Immature natural killer cell (primary cell): ENCODE measurements around the gene KLHDC9. TPM values are rescaled to one million over a fixed set of nuclear protein-coding genes. Genes with fewer than 3 reads are reported as not detected.

Experiments
- DNase-seq, 3 donors: peaks; one replicate each; pipeline ENCODE4 v3.0.0; 2022; ENCODE audit warnings: mixed read lengths in 1 of 3
- H3K27ac Mint-ChIP-seq, 6 donors: one replicate each; pipeline ENCODE4 v1.8.0; 2020; ENCODE audit warnings: mixed read lengths in 6 of 6, mild to moderate bottlenecking in 5 of 6, inconsistent platforms in 4 of 6, moderate library complexity in 3 of 6
- H3K27me3 Mint-ChIP-seq, 3 donors: one replicate each; pipeline ENCODE4 v1.8.0; 2020 to 2021; ENCODE audit warnings: low read depth in 3 of 3, mild to moderate bottlenecking in 3 of 3, mixed read lengths in 3 of 3, moderate library complexity in 3 of 3, inconsistent platforms in 1 of 3
- H3K36me3 Mint-ChIP-seq, 3 donors: one replicate each; pipeline ENCODE4 v1.8.0; 2020; ENCODE audit warnings: mixed read lengths in 3 of 3, inconsistent platforms in 2 of 3, mild to moderate bottlenecking in 2 of 3
- H3K4me1 Mint-ChIP-seq, 2 donors: one replicate each; pipeline ENCODE4 v1.8.0; 2020; ENCODE audit warnings: inconsistent platforms in 2 of 2, mild to moderate bottlenecking in 2 of 2, mixed read lengths in 2 of 2, moderate library complexity in 1 of 2
- H3K4me3 Mint-ChIP-seq, 5 donors: one replicate each; pipeline ENCODE4 v1.8.0; 2020; ENCODE audit warnings: mild to moderate bottlenecking in 5 of 5, mixed read lengths in 5 of 5, inconsistent platforms in 3 of 5, moderate library complexity in 3 of 5
- H3K9me3 Mint-ChIP-seq, 6 donors: one replicate each; pipeline ENCODE4 v1.8.0; 2020; ENCODE audit warnings: mild to moderate bottlenecking in 6 of 6, mixed read lengths in 6 of 6, inconsistent platforms in 4 of 6, moderate library complexity in 3 of 6
- polyA plus RNA-seq, 3 donors: library from polyadenylated mRNA; unstranded; fragments of 300-500 nt; fragmentation: Illumina TruSeq; gene quantifications; one replicate each; pipeline ENCODE4 v1.2.3, GENCODE V29; 2021

Gene KLHDC9
- polyA plus RNA-seq, 3 donors from 2014 or later: 0.59 TPM; not detected in 2

GRCh38 chr1:161080441-161081405 lies 17.4 kb upstream of the KLHDC9 start:
- H3K27me3 Mint-ChIP-seq: peaks cover 0 to 3% (median 0%) of the 10 kb centered on the region in 3 donors
- no peak overlapping the region for H3K4me3 Mint-ChIP-seq
- H3K4me1 Mint-ChIP-seq: no peaks in the 10 kb centered on the region
- no peak for DNase-seq
- H3K9me3 Mint-ChIP-seq: no peaks in the 10 kb centered on the region
- H3K36me3 Mint-ChIP-seq: no peaks in the 10 kb centered on the region
- H3K27ac Mint-ChIP-seq: no peak overlapping the region

- Mint-ChIP-seq H3K27ac (no peak overlapping the region), H3K4me1 (no peaks in the 10 kb centered on the region), H3K4me3 (no peak overlapping the region), H3K27me3 (peaks cover 0 to 6% (median 0%) of the 10 kb centered on the region in 3 donors), H3K9me3 (no peaks in the 10 kb centered on the region), H3K36me3 (no peaks in the 10 kb centered on the region)
- no peak for DNase-seq
Observed at GRCh38 chr1:161081519-161081918, 16.6 kb upstream of the KLHDC9 start.

- Mint-ChIP-seq H3K36me3 (no peaks in the 10 kb centered on the region), H3K27ac (no peak overlapping the region), H3K27me3 (peaks cover 0 to 6% (median 0%) of the 10 kb centered on the region in 3 donors), H3K4me3 (no peak overlapping the region), H3K9me3 (no peaks in the 10 kb centered on the region), H3K4me1 (no peaks in the 10 kb centered on the region)
- DNase-seq: no peak
Observed at GRCh38 chr1:161082483-161082882, 15.7 kb upstream of the KLHDC9 start.

- Mint-ChIP-seq H3K27me3 (peaks cover 0 to 6% (median 0%) of the 10 kb centered on the region in 3 donors), H3K4me1 (no peaks in the 10 kb centered on the region), H3K36me3 (no peaks in the 10 kb centered on the region), H3K27ac (no peak overlapping the region), H3K4me3 (no peak overlapping the region), H3K9me3 (no peaks in the 10 kb centered on the region)
- no peak for DNase-seq
Observed at GRCh38 chr1:161082996-161083747, 15.0 kb upstream of the KLHDC9 start.

GRCh38 chr1:161083748-161084596 lies 14.2 kb upstream of the KLHDC9 start:
- peaks cover 0 to 2% (median 1%) of the 10 kb centered on the region in 3 donors for H3K27me3 Mint-ChIP-seq

GRCh38 chr1:161084597-161084988 lies 13.6 kb upstream of the KLHDC9 start:
- Mint-ChIP-seq H3K27ac (no peak overlapping the region), H3K9me3 (no peaks in the 10 kb centered on the region), H3K36me3 (no peaks in the 10 kb centered on the region), H3K27me3 (peaks cover 0 to 2% (median 1%) of the 10 kb centered on the region in 3 donors), H3K4me3 (no peak overlapping the region), H3K4me1 (no peaks in the 10 kb centered on the region)
- DNase-seq: no peak

More at GRCh38 chr1:161083748-161084596, 14.2 kb upstream of the KLHDC9 start:
- DNase-seq: no peak
- Mint-ChIP-seq H3K4me1 (no peaks in the 10 kb centered on the region), H3K27ac (no peak overlapping the region), H3K4me3 (no peak overlapping the region), H3K36me3 (no peaks in the 10 kb centered on the region), H3K9me3 (no peaks in the 10 kb centered on the region)

GRCh38 chr1:161085165-161085564 lies 13.0 kb upstream of the KLHDC9 start:
- Mint-ChIP-seq H3K4me3 (no peak overlapping the region), H3K9me3 (no peaks in the 10 kb centered on the region), H3K4me1 (no peaks in the 10 kb centered on the region), H3K36me3 (no peaks in the 10 kb centered on the region), H3K27ac (no peak overlapping the region), H3K27me3 (peaks cover 0 to 2% (median 1%) of the 10 kb centered on the region in 3 donors)
- DNase-seq: no peak

- Mint-ChIP-seq H3K27ac (no peak overlapping the region), H3K36me3 (no peaks in the 10 kb centered on the region), H3K4me1 (no peaks in the 10 kb centered on the region), H3K27me3 (peaks cover 0 to 2% (median 1%) of the 10 kb centered on the region in 3 donors), H3K4me3 (no peak overlapping the region), H3K9me3 (no peaks in the 10 kb centered on the region)
- no peak for DNase-seq
Observed at GRCh38 chr1:161086457-161086856, 11.7 kb upstream of the KLHDC9 start.

- Mint-ChIP-seq H3K4me1 (no peaks in the 10 kb centered on the region), H3K27ac (no peak overlapping the region), H3K36me3 (no peaks in the 10 kb centered on the region), H3K27me3 (peaks cover under 1 to 4% (median 1%) of the 10 kb centered on the region in 3 donors), H3K9me3 (no peaks in the 10 kb centered on the region), H3K4me3 (no peak overlapping the region)
- no peak for DNase-seq
Observed at GRCh38 chr1:161088587-161089110, 9.5 kb upstream of the KLHDC9 start.

GRCh38 chr1:161089251-161089924 lies 8.8 kb upstream of the KLHDC9 start, which contains the start of gene NECTIN4:
Gene NECTIN4 (minus strand): TSS chr1:161089558. CDS start chr1:161089296, 262 bp downstream.
- Mint-ChIP-seq H3K4me3 (no peak within 1 kb of the TSS), H3K9me3 (no peaks in the 10 kb centered on the region), H3K27me3 (peaks cover 1 to 4% (median 3%) of the 10 kb centered on the region in 3 donors), H3K4me1 (no peaks in the 10 kb centered on the region), H3K36me3 (no peaks in the 10 kb centered on the region), H3K27ac (no peak within 1 kb of the TSS)
- DNase-seq: no peak

GRCh38 chr1:161089938-161090337 lies 8.2 kb upstream of the KLHDC9 start:
- Mint-ChIP-seq H3K27me3 (peaks cover 1 to 4% (median 3%) of the 10 kb centered on the region in 3 donors), H3K4me3 (no peak overlapping the region), H3K4me1 (no peaks in the 10 kb centered on the region), H3K27ac (no peak overlapping the region), H3K9me3 (no peaks in the 10 kb centered on the region), H3K36me3 (no peaks in the 10 kb centered on the region)
- no peak for DNase-seq

- no peak overlapping the region for H3K4me3 Mint-ChIP-seq
- DNase-seq: no peak
Observed at GRCh38 chr1:161090617-161091016, 7.5 kb upstream of the KLHDC9 start.

GRCh38 chr1:161091093-161091492 lies 7.1 kb upstream of the KLHDC9 start:
- DNase-seq: no peak
- Mint-ChIP-seq H3K9me3 (no peaks in the 10 kb centered on the region), H3K27me3 (peaks cover 1 to 7% (median 6%) of the 10 kb centered on the region in 3 donors), H3K4me1 (no peaks in the 10 kb centered on the region), H3K27ac (no peak overlapping the region), H3K36me3 (no peaks in the 10 kb centered on the region), H3K4me3 (no peak overlapping the region)

More at GRCh38 chr1:161090617-161091016, 7.5 kb upstream of the KLHDC9 start:
- Mint-ChIP-seq H3K27me3 (peaks cover 1 to 5% (median 5%) of the 10 kb centered on the region in 3 donors), H3K9me3 (no peaks in the 10 kb centered on the region), H3K4me1 (no peaks in the 10 kb centered on the region), H3K36me3 (no peaks in the 10 kb centered on the region), H3K27ac (no peak overlapping the region)
